Tibial nerve (tissue), 4 donors: ENCODE data around the gene NRXN3. TPM values are rescaled to one million over a fixed set of nuclear protein-coding genes. Genes with fewer than 3 reads are reported as not detected.

Experiments used
- DNase-seq, 2 donors: peaks; one replicate each; pipeline ENCODE4 v3.0.0-alpha.2; 2019; ENCODE audit warnings: low spot score in 2 of 2
- H3K27ac ChIP-seq, 4 donors: fragments of 200-600 bp; sonication (generic) in 3 of 4; one replicate each; pipeline ENCODE4 v1.5.1; 2017 to 2019; ENCODE audit warnings: mild to moderate bottlenecking in 1 of 4
- H3K27me3 ChIP-seq, 2 donors: fragments of 200-600 bp; sonication (generic) in 1 of 2; one replicate each; pipeline versions ENCODE4 v1.5.1 to v1.6.0; 2017 to 2019
- H3K36me3 ChIP-seq, 3 donors: fragments of 200-600 bp; sonication (generic); one replicate each; pipeline ENCODE4 v1.5.1; 2018 to 2019
- H3K4me1 ChIP-seq, 4 donors: fragments of 200-600 bp; sonication (generic) in 3 of 4; one replicate each; pipeline ENCODE4 v1.5.1; 2017 to 2019
- H3K4me3 ChIP-seq, 4 donors: fragments of 200-600 bp; sonication (generic) in 3 of 4; one replicate each; pipeline ENCODE4 v1.5.1; 2017 to 2019; ENCODE audit warnings: mild to moderate bottlenecking in 1 of 4, moderate library complexity in 1 of 4
- H3K9me3 ChIP-seq, 4 donors: fragments of 200-600 bp; sonication (generic) in 3 of 4; one replicate each; pipeline ENCODE4 v1.5.1; 2017 to 2019
- CTCF ChIP-seq, 5 experiments: fragments of 200-600 bp in 3 of 5; fragments of 450-650 bp in 2 of 5; sonication (generic) in 3 of 5; IDR thresholded peaks; one replicate each; pipeline ENCODE4 v1.5.1; 2016 to 2019; ENCODE audit warnings: antibody characterized with exemption in 5 of 5, mild to moderate bottlenecking in 3 of 5, moderate library complexity in 2 of 5
- EP300 ChIP-seq, 2 donors: sonication (generic); formaldehyde crosslinking; IDR thresholded peaks; one replicate each; pipeline ENCODE4 v1.6.1; 2017; ENCODE audit warnings: antibody characterized with exemption in 2 of 2, mild to moderate bottlenecking in 1 of 2
- POLR2A ChIP-seq, 2 donors: fragments of 450-650 bp; IDR thresholded peaks; one replicate each; pipeline ENCODE4 v1.6.1; 2017; ENCODE audit warnings: antibody characterized with exemption in 2 of 2, mild to moderate bottlenecking in 2 of 2, moderate library complexity in 2 of 2
- WGBS, 2 donors: methylation state at CpG; one replicate each; pipeline ENCODE4 v1.1.5; 2018; 5-methylcytosine and 5-hydroxymethylcytosine counted together
- total RNA-seq, 4 donors: library from RNA; depleted of rRNA; stranded (reverse); fragments of >200 nt; gene quantifications; one replicate each; pipeline ENCODE4 v1.1.0, GENCODE V29; 2016

NRXN3 gene
- total RNA-seq, 4 donors from 2014 or later = 16.7 to 52.2 (median 19.7) TPM

GRCh38 chr14:79487632-79488031, 1317.5 kb downstream of the NRXN3 start:
- Histone ChIP-seq H3K36me3 (no peaks in the 10 kb centered on the region), H3K27me3 (no peaks in the 10 kb centered on the region), H3K27ac (no peak overlapping the region), H3K4me1 (peaks cover 0 to 4% (median 0%) of the 10 kb centered on the region in 4 donors), H3K9me3 (no peaks in the 10 kb centered on the region), H3K4me3 (no peak overlapping the region)
- no peak for DNase-seq
- 53 to 57% methylated on average over 1 of the region's 1 CpG for WGBS, 2 donors
- TF ChIP-seq EP300 (IDR thresholded peaks at IDR 0.05) = no peak
- no peak for TF ChIP-seq POLR2A (IDR thresholded peaks at IDR 0.05)
- no peak for TF ChIP-seq CTCF (IDR thresholded peaks at IDR 0.05)

GRCh38 chr14:79491161-79491560, 1321.0 kb downstream of the NRXN3 start:
- DNase-seq = no peak
- no peaks in the 10 kb centered on the region for H3K27me3 ChIP-seq
- WGBS, 2 donors = 85 to 92% methylated on average over 1 of the region's 1 CpG

DNA sequence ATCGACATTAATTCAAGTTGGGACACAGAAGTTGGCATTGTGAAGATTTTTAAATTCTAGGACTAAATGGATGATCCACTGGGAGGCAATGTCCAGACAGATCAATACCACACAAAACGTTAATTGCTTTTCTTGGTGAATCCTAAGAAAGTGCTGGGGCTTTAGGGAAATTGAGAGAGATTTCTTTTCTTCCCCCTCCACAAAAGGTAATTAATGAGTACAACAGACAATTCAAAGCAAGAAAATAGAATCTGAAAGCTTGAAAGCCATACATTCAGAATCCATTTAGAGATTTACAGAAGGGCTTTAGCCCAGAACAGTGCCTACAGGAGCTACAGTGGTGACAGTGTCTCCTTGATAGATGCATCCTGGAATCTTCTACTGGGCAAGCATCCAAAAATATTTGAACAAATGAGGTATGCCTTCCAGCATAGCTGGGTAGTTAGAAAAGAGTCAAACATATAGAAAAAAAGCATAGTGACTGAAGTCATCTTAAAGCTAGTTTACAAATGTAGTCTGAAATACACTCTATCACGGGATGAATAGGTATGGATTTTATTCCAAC, 1323.0 kb downstream of the NRXN3 start:
- Histone ChIP-seq H3K36me3 (no peaks in the 10 kb centered on the region), H3K27ac (no peak overlapping the region), H3K27me3 (no peaks in the 10 kb centered on the region), H3K4me1 (no peaks in the 10 kb centered on the region), H3K4me3 (no peak overlapping the region), H3K9me3 (no peaks in the 10 kb centered on the region)
- DNase-seq = no peak
- TF ChIP-seq EP300 (IDR thresholded peaks at IDR 0.05) (no peak), CTCF (IDR thresholded peaks at IDR 0.05) (no peak), POLR2A (IDR thresholded peaks at IDR 0.05) (no peak)
- 80 to 87% methylated on average over 3 of the region's 3 CpGs for WGBS, 2 donors

More at GRCh38 chr14:79491161-79491560, 1321.0 kb downstream of the NRXN3 start:
- H3K9me3 ChIP-seq = no peaks in the 10 kb centered on the region
- H3K4me3 ChIP-seq = no peak overlapping the region
- no peak for TF ChIP-seq CTCF (IDR thresholded peaks at IDR 0.05)
- TF ChIP-seq POLR2A (IDR thresholded peaks at IDR 0.05) = no peak
- no peak for TF ChIP-seq EP300 (IDR thresholded peaks at IDR 0.05)
- H3K27ac ChIP-seq = no peak overlapping the region
- no peaks in the 10 kb centered on the region for H3K4me1 ChIP-seq
- no peaks in the 10 kb centered on the region for H3K36me3 ChIP-seq

DNA sequence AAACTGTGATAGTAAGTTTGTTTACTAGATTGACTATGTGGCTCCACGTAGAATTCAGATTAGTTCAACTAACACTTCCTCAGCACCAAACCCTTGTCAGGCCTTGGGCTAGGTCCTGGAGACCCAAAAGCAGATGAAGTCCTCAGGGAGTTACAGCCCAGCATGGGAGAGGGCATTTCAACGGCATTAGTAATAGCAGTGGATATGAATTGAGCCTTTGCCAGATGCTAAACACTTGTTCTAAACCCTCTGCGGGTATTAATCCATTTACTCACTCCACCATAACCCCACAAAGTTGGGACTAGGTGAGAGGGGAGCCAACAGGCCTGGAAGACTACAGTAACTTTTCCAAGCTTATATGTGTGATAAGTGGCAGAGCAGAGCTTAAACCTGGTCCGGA, 1326.5 kb downstream of the NRXN3 start:
- DNase-seq = no peak
- WGBS, 2 donors = 76 to 80% methylated on average over 4 of the region's 4 CpGs

More for the DNA sequence above, 1326.5 kb downstream of the NRXN3 start:
- Histone ChIP-seq H3K9me3 (no peaks in the 10 kb centered on the region), H3K4me1 (peaks cover 0 to 12% (median 0%) of the 10 kb centered on the region in 4 donors), H3K36me3 (no peaks in the 10 kb centered on the region), H3K27me3 (no peaks in the 10 kb centered on the region), H3K4me3 (no peak overlapping the region), H3K27ac (no peak overlapping the region)
- TF ChIP-seq CTCF (IDR thresholded peaks at IDR 0.05) = no peak
- no peak for TF ChIP-seq POLR2A (IDR thresholded peaks at IDR 0.05)
- no peak for TF ChIP-seq EP300 (IDR thresholded peaks at IDR 0.05)
